Measurements from ENCODE around the gene GRM8.

GRCh38 chr7:126462405-126462804 is 790.3 kb downstream of the GRM8 start:
- TF ChIP-seq, protein P1, sequence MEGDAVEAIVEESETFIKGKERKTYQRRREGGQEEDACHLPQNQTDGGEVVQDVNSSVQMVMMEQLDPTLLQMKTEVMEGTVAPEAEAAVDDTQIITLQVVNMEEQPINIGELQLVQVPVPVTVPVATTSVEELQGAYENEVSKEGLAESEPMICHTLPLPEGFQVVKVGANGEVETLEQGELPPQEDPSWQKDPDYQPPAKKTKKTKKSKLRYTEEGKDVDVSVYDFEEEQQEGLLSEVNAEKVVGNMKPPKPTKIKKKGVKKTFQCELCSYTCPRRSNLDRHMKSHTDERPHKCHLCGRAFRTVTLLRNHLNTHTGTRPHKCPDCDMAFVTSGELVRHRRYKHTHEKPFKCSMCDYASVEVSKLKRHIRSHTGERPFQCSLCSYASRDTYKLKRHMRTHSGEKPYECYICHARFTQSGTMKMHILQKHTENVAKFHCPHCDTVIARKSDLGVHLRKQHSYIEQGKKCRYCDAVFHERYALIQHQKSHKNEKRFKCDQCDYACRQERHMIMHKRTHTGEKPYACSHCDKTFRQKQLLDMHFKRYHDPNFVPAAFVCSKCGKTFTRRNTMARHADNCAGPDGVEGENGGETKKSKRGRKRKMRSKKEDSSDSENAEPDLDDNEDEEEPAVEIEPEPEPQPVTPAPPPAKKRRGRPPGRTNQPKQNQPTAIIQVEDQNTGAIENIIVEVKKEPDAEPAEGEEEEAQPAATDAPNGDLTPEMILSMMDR (conservative IDR thresholded peaks at IDR 0.05; ENCODE audit: low read depth, low read length): no peak
- no peak for TF ChIP-seq EZH2 (IDR thresholded peaks at IDR 0.05; ENCODE audit: low read length, unreplicated experiment)

Data from PC-3 (cell line).